HG03196 (cell line): ENCODE measurements around the gene CFAP299.
"Not testable (repeated sequence)": the region's sequence is repeated elsewhere in the genome, so short reads cannot be mapped to it uniquely, and the experiment has no call there.

Experiments used
- ATAC-seq: cut with Tn5 transposase; IDR thresholded peaks from one replicate; pipeline ENCODE4 v1.9.1; 2021; ENCODE audit not compliant: unreplicated experiment

CFAP299 gene

GRCh38 chr4:80439294-80440061, 103.9 kb downstream of the CFAP299 start:
- ATAC-seq, result not testable (repeated sequence)

- no peak for ATAC-seq
These were observed 110.7 kb downstream of the CFAP299 start for GRCh38 chr4:80446248-80446647.

- ATAC-seq, result no peak
These were observed 111.1 kb downstream of the CFAP299 start for GRCh38 chr4:80446664-80447063.

GRCh38 chr4:80447493-80447892, 112.0 kb downstream of the CFAP299 start:
- no peak for ATAC-seq

GRCh38 chr4:80448056-80448455, 112.5 kb downstream of the CFAP299 start:
- no peak for ATAC-seq

GRCh38 chr4:80452055-80452454, 116.5 kb downstream of the CFAP299 start:
- no peak for ATAC-seq

GRCh38 chr4:80452768-80453167, 117.2 kb downstream of the CFAP299 start:
- ATAC-seq, result no peak

GRCh38 chr4:80454040-80454439, 118.5 kb downstream of the CFAP299 start:
- ATAC-seq, result no peak

- no peak for ATAC-seq
These were observed 119.0 kb downstream of the CFAP299 start for GRCh38 chr4:80454556-80454955.

- ATAC-seq, result no peak
These were observed 124.5 kb downstream of the CFAP299 start for GRCh38 chr4:80459918-80460473.

- ATAC-seq, result no peak
These were observed 125.9 kb downstream of the CFAP299 start for GRCh38 chr4:80461412-80461811.

- ATAC-seq, result no peak
These were observed 127.1 kb downstream of the CFAP299 start for GRCh38 chr4:80462621-80463091.

GRCh38 chr4:80463509-80463908, 128.0 kb downstream of the CFAP299 start:
- ATAC-seq, result no peak

- ATAC-seq, result no peak
These were observed 129.7 kb downstream of the CFAP299 start for GRCh38 chr4:80465238-80465637.

GRCh38 chr4:80465736-80466135, 130.2 kb downstream of the CFAP299 start:
- no peak for ATAC-seq

- no peak for ATAC-seq
These were observed 131.1 kb downstream of the CFAP299 start for GRCh38 chr4:80466618-80467017.

- ATAC-seq, result no peak
These were observed 136.2 kb downstream of the CFAP299 start for GRCh38 chr4:80471756-80472155.

- ATAC-seq, result no peak
These were observed 139.7 kb downstream of the CFAP299 start for GRCh38 chr4:80475236-80475635.

GRCh38 chr4:80475798-80476197, 140.3 kb downstream of the CFAP299 start:
- ATAC-seq, result no peak

- ATAC-seq, result no peak
These were observed 149.2 kb downstream of the CFAP299 start for GRCh38 chr4:80484712-80485111.

- no peak for ATAC-seq
These were observed 151.1 kb downstream of the CFAP299 start for GRCh38 chr4:80486603-80487002.

GRCh38 chr4:80489798-80490197, 154.3 kb downstream of the CFAP299 start:
- no peak for ATAC-seq

- no peak for ATAC-seq
These were observed 157.2 kb downstream of the CFAP299 start for GRCh38 chr4:80492761-80493160.
